ENCODE results near the gene PBX2.
"Not testable (repeated sequence)": the region's sequence is repeated elsewhere in the genome, so short reads cannot be mapped to it uniquely, and the experiment has no call there.

Gene PBX2, protein sequence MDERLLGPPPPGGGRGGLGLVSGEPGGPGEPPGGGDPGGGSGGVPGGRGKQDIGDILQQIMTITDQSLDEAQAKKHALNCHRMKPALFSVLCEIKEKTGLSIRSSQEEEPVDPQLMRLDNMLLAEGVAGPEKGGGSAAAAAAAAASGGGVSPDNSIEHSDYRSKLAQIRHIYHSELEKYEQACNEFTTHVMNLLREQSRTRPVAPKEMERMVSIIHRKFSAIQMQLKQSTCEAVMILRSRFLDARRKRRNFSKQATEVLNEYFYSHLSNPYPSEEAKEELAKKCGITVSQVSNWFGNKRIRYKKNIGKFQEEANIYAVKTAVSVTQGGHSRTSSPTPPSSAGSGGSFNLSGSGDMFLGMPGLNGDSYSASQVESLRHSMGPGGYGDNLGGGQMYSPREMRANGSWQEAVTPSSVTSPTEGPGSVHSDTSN

DNA sequence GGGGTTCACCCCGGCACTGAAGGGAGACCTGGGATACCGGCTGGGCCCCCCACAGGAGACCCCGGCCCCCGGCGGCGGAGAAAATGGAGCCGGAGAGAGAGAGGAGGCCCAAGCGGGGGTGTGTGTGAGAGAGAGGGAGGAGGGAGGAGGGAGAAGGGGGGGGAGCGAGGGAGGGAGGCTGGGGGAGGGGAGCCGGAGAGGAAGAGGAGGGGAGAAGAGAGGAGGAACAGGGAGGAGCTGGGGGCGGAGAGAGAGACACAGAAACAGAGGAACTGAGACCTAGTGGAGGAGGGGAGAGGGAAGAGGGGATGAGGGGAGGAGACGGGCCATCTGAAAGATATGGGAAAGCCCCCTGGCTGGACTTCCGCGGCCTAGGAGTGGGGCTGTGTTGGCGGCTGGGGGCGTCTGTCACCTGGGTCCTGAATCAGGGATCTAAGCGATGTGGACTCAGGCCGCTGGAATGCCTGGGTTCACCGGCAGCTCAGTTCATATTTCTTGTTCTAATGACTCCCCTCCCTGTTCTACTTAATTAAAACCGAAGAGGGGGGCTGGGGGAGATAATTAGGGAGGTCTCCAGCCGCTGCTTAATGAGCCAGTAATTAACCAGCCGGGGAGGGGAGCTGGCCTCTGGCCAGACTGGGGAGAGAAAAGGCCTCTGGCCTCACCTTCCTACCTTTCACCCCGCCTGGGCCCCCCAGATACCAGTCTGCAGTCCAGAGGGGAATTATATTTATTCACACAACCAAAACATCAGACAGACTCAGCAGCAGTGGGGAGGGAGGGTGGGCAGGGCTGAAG lies at the start of gene PBX2:
PBX2 (minus strand) TSS at position 149 of the 798 bp plus-strand sequence. CDS start 287 bp downstream, outside the sequence.
- peak; percentile 85 for DNase-seq (ENCODE audit: low spot score)

DNA sequence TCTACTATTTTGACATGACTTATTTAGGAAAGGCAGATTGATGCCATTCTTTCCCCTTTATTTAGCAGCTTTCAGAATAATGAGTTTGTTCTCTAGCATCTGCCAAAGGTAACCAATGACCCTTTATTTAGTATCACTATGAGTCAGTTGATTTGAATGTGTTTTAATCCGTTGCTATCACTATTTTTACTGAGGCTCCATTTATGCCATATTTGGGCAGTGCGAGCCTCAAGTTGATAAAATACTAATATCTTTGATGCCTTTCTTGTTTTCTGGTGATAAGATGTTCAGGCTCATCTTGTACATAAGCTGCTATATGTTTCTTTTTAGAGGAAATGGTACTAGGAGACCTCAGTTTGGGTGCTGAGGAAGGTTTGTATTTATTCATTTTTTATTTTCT lies 49.5 kb upstream of the PBX2 start:
- DNase-seq (ENCODE audit: low spot score) = no peak

DNA sequence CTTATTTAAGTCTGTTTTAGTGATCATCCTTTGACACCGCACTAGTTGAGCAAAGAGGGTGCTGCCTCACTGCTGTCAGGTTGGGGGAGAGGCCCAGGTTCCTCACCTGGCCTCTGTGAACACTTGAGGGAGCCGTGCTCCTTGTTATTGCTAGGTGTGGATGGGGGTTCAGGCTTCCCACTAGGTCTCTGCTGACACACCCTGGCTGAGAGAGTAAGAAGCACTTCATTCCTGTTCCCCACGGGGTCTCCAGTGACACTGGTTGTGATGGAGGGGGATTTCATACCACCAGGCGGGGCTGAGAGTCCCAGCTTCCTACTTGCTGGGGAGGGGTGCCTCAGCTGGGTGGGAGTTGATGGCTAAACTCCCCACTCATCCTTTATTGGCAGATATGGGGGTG lies 44.9 kb upstream of the PBX2 start:
- no peak for DNase-seq (ENCODE audit: low spot score)

DNA sequence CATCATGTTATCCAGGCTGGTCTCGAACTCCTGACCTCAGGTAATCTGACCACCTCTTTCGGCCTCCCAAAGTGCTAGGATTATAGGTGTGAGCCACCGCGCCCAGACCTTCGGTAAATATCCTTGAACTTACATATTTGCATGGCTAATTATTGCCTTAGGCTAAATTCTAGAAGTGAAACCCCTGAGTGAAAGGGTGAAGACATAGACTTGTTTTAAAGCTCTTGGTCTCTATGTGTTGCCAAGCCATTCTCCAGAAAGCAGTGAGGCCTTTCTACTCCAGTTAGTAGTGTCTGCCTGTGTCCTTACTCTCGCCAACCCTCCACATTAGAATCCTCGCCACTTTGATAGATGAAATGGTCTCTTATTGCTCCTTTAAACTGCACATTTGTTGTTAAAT lies 36.4 kb upstream of the PBX2 start:
- DNase-seq (ENCODE audit: low spot score) = peak; percentile 40

DNA sequence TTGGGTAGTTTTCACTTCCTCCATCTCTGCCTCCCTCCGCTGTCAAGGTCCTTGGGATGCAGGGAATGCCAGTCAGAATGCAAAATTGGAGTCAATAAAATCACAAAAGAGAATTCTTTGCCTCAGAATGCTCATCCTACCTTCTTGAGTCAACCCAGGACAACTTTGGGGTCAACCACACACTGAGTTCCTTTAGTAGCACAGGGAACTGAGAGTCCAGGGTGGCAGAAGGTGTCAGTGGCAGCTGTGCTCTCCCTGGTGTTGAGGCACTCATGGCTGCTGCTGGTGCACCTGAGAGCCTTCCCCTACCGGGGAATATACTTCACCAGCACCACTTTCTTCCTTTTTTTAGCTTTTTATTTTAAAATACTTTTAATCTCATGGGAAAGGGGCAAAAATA lies 34.7 kb upstream of the PBX2 start:
- peak; percentile 46 for DNase-seq (ENCODE audit: low spot score)

DNA sequence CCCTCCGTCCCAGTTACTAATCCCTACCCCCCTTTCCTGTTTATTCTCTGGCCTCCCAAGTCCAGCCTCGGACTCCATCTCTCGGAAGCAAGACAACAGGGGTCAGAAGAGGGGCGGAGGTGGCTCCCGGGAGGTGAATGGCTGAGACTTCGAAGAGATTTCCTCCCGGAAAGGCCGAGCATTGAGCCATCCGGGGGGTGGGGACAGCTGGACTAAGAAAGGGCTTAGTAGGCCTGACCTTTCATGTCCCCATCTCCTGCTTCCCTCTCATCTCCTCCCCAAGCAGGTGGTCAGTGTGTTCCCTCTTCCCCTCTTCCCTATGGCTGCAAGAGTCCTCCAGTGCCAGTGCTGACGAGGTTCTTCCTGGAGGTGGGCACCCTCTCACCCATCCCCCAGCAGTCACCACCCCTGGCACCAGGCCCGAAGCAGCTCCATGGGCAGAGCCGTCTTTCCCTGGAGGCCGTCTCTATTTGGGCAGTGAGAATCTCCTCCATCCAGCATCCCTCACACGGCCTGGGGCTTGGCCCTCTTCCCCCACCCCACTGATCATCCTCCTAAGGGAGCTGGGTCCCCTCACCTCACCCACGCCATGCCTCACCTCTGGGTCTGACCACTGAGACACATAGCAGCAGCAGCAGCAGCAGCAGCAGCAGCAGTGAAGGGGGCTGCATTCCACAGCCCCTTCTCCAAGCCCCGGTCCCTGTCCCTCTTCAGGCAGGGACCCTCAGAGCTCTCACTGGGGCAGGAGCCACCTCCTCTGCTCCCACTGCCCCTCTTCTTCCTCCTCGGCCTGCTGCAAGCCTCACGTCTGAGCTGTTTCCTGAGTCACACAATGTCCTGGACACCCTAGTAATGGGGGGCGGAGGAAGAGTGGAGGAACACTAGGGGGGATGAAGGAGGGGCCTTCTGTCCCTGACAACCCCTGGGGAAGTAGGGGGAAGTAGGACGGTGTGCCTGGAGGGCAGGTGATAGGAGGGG lies 33.5 kb upstream of the PBX2 start, which contains the start of gene NOTCH4:
NOTCH4 (minus strand) TSS at position 810 of the 978 bp plus-strand sequence; CDS start at position 671, 139 bp downstream.
- DNase-seq (ENCODE audit: low spot score) = no peak

DNA sequence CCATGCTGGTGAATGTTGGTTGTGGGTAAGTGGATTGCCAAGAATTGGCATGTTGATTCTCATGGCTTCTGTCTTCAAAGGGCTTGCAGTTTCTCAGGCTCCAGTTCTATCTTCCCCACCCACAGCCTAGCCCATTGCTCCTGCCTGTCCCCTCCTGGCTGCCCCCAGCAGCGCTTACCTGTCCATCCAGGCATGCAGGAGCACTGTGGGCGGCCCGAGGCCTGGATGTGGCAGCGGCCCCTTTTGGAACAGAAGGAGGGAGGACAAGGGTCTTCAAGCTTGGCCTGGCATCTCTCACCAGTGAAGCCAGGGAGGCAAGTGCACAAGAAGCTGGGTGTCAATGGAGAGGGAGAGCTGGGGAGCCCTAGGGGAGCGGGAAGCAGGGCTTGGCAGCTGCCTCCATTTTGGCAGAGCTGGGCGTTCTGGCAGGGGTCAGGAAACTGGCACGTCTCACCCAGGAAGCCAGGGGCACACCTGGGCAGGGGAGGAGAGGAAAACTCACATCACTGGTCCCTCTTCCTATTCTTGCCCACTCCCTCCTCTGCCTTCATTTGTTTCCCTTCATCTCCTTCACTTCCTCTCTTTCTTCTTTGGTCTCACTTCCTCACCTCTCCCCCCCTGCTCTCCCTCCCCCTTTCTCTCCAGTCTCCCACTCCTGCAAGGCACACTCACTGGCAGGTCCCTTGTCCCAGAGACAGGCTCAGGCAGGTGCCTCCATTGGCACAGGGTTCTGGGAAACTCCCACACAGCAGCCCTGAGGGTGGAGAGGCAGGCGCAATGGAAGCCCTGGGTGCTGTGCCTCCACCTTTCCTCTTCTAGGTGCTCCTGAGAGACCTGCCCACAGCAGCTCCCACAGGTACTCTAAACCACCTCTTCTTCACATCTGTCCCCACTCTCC lies 32.6 kb upstream of the PBX2 start:
- no peak for DNase-seq (ENCODE audit: low spot score)

DNA sequence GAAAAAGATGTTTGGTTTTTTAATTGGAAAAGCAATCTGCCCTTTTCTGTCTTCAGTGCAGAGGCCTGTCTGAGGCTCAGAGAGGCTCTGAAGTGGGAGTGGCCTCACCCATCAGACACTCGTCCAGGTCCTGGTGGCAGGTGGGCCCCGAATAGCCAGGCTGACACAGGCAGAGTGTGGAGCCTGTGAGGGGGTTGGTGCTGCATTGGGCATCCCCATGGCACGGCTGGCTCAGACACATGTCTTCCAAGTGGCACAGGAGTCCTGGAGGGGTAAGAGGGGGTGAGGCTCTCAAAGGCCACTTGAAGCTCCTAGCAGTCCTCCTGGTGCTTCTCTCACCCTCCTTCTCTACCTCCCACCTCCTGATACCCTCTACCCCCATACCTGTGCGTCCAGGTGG lies 30.0 kb upstream of the PBX2 start:
- no peak for DNase-seq (ENCODE audit: low spot score)

DNA sequence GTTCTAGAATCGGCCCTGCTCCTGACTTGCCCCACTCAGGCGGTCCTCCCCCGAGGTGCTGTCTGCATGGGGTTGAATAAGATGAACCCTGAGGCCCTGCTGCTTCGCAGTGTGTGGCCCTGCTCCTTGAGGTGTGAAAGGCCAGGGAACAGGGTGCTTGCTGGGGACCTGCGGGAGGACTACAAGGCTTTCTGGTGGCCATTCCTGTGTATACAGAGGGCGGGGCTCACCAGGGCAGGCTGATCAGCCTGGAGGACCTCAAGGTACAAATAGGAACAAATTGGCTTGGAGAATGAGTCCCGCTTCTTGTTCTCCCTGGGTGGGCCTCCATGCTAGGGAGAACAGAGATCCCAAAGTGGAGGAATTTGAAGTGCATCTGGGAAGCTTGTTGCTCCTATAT lies 28.2 kb upstream of the PBX2 start:
- DNase-seq (ENCODE audit: low spot score) = no peak

DNA sequence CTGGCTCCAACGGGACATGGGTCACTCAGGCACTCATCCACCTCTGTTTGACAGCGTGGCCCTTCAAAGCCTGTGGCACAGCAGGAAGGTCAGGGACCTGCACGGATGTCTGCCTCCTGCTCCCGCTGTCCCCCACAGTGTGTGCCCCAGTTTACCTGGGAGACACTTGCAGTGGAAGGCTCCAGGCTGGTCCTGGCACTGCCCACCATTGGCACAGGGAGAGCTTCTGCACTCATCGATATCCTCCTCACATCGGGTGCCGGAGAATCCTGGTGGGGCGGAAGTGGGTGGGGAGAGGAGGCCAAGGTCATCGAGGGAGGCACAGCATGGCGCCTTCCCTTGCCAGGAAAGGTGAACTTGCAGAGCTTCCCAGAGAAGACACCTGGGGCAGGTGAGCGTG lies 27.0 kb upstream of the PBX2 start:
- DNase-seq (ENCODE audit: low spot score) = no peak

DNA sequence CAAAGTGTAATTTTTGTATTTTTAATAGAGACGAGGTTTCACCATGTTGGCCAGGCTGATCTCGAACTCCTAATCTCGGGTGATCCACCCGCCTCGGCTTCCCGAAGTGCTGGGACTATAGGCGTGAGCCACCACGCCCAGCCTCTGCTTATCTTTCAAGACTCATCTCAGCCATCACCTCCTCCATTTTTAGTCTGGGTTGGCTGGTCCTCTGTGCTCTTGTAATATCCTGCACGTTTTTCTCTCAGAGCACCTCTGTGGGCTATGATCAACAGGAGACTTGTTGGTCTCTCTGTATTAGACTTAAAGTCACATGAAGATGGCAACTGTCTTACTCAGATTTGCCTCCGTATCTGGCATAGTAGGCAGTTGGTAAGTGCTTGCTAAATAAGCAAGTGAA lies 26.3 kb upstream of the PBX2 start:
- no peak for DNase-seq (ENCODE audit: low spot score)

DNA sequence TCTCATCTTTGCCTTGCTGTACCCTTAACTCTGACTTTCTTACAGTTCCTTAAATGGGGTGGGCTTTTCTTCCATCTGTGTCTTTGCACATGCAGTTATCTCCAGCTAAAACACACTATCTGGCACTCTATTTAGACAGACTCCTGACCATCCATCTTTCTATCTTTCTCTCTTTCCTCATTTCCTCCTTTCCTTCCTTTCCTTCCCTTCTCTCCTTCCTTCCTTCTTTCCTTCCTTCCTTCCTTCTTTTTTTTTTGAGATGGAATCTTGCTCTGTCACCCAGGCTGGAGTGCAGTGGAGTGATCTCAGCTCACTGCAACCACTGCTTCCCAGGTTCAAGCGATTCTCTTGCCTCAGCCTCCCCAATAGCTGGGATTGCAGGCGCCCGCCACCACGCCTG lies 25.6 kb upstream of the PBX2 start:
- no peak for DNase-seq (ENCODE audit: low spot score)

DNA sequence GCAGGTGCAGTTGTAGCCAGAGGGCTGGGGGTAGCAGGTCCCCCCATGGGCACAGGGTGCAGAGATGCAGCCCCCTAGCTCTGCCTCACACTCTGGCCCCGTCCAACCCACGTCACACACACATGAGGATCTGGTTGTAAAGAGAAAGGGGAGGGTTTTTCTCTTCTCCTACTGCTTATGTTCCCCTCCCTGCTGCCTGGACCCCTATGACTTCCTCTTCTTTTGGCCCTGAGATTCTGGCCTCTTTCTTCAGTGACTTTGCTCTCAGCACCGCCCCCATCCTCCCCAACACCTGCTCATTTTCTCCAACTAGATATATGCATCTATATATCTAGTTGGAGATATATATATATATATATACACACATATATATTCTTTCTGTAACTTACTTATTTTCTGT lies 24.1 kb upstream of the PBX2 start:
- no peak for DNase-seq (ENCODE audit: low spot score)

DNA sequence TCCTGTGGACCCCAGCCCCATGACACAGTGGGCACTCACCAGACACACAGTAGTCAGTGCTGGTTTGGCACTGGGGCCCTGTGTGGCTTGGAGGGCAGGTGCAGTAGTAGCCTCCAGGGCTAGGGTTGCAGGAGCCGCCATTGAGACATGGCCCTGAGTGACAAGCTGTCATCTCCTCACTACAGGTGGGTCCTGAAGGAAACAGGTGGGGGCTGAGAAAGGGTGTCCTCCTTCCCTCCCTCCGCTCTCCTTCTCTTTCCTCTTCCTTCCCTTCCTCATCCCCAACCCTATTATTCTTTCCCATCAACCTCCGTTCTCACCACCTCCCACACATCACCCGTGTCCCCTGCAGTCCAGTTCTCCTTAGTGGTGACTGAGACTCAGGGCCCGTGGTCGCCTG lies 23.6 kb upstream of the PBX2 start:
- DNase-seq (ENCODE audit: low spot score) = no peak

DNA sequence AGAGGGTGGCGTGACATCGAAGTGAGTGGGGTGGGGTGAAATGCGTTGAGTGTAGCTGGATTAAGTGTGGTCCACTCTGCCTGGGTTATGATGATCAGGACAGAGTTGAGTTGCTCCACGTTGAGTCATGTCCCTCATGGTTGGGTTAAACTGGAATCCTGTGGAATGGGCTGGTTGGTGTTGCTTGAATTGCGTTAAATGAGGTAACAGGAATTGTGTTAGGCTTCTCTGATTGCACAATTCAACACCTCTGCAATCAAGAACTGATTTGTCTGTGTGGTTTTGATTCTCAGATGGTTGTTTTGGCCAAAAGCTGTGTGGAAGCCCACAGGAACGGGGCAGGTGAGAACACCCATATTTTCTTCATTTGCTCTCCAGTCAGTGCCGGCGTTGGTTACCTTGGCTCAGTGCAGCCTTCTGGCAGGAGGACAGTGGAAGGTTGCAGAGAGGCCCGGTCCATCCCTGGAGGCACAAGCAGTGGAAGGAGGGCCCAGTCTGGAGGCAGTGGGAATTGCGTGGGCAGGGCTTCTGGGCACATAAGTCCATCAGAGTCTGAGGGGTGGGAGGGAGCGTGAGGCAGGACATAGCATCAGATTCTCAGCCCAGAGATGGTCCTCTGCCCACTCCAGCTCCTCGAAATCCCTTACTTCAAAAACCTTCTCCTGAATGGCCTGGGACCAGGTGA lies 22.2 kb upstream of the PBX2 start:
- no peak for DNase-seq (ENCODE audit: low spot score)

DNA sequence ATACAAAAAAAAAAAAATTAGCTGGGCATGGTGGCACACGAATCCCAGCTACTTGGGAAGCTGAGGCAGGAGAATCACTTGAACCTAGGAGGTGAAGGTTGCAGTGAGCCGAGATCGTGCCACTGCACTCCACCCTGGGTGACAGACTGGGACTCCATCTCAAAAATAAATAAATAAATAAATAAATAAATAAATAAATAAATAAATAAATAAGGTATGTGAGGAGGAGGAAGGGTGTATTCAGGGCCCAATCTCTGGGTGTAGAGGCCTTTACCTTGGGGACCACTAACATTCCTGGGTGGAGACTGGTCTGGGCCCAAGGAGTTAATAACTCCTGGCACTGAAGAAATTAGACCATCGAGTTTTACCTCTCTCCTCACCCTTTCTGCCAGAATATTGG lies 21.4 kb upstream of the PBX2 start:
- not testable (repeated sequence) for DNase-seq (ENCODE audit: low spot score)

DNA sequence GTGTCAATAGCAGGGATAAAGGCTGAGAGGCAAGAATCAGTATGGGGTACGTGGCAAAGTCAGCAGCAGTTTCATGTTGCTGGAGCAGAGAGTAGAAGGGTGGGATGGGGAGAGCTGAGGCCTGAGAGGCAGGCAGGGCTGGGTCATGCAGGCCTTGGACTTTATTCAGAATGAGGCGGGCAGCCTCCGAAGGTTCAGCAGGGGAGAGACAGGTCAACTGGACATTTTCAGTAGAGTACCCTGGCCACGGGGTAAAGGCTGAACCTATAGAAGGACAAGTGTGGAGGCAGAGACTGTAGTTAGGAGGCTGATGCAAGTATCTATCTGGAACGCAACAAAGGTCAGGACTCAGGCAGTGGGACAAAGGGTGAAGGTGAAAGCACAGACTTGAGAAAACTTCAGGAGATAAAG lies 20.2 kb upstream of the PBX2 start:
- DNase-seq (ENCODE audit: low spot score) = no peak

DNA sequence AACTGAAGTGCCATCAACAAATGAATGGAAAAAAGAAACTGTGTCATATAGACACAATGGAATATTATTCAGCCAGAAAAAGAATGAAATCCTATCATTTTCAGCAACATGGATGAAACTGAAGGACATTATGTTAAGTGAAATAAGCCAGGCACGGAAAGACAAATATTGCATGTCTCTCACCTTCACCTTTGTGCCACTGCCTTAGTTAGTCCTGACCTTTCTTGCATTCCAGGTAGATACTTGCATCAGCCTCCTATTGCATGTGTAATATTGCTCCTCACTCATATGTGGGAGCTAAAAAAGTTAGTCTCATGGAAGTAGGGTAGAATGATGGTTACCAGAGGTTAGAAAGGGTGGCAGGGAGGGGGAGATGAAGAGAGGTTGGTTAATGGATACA lies 19.0 kb upstream of the PBX2 start:
- no peak for DNase-seq (ENCODE audit: low spot score)

DNA sequence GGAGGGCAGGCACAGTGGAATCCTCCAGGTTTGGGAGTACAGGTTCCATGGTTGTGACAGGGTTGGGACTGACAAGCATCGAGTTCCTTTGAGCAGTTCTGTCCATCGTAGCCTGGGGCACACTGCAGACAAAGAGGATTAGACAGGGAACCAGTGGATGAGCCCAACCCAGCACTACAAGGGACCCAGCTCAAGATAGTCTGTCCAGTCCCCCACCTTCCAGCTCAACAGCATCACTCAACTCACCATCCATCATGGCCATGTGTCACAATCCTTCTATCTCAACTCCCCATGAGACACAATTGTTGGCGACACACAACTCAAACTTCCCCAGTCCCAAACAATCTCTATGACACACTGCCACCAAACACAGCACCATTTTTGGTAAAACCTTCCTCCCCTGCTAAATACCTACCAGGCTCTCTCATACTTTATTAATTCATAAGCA lies 14.3 kb upstream of the PBX2 start:
- DNase-seq (ENCODE audit: low spot score) = no peak

Data from germinal center (tissue), 1 donor.